HG03354 (cell line): ENCODE measurements around the gene MYO5A.
"Not testable (repeated sequence)": the region's sequence is repeated elsewhere in the genome, so short reads cannot be mapped to it uniquely, and the experiment has no call there.

Experiments
- ATAC-seq: cut with Tn5 transposase; IDR thresholded peaks from one replicate; pipeline ENCODE4 v1.9.1; 2021; ENCODE audit warnings: mild to moderate bottlenecking; ENCODE audit not compliant: unreplicated experiment, poor library complexity, severe bottlenecking

MYO5A gene

GRCh38 chr15:52434885-52435284 is 93.8 kb downstream of the MYO5A start:
- ATAC-seq: no peak

GRCh38 chr15:52428297-52428696 is 100.4 kb downstream of the MYO5A start:
- ATAC-seq: no peak

GRCh38 chr15:52427804-52428203 is 100.9 kb downstream of the MYO5A start:
- ATAC-seq: no peak

- no peak for ATAC-seq
Observed at GRCh38 chr15:52424856-52425431, 103.7 kb downstream of the MYO5A start.

GRCh38 chr15:52423852-52424251 is 104.8 kb downstream of the MYO5A start:
- no peak for ATAC-seq

GRCh38 chr15:52422001-52422400 is 106.7 kb downstream of the MYO5A start:
- no peak for ATAC-seq

- peak; percentile 89 for ATAC-seq
Observed at GRCh38 chr15:52421029-52421428, 107.7 kb downstream of the MYO5A start.

- ATAC-seq: no peak
Observed at GRCh38 chr15:52419494-52419893, 109.2 kb downstream of the MYO5A start.

GRCh38 chr15:52417957-52418356 is 110.7 kb downstream of the MYO5A start:
- no peak for ATAC-seq

GRCh38 chr15:52417521-52417920 is 111.2 kb downstream of the MYO5A start:
- no peak for ATAC-seq

- not testable (repeated sequence) for ATAC-seq
Observed at GRCh38 chr15:52416566-52416965, 112.1 kb downstream of the MYO5A start.

GRCh38 chr15:52415628-52416027 is 113.1 kb downstream of the MYO5A start:
- no peak for ATAC-seq

- ATAC-seq: no peak
Observed at GRCh38 chr15:52414936-52415335, 113.7 kb downstream of the MYO5A start.

- ATAC-seq: peak; percentile 53
Observed at GRCh38 chr15:52408823-52409222, 119.9 kb downstream of the MYO5A start.

GRCh38 chr15:52407374-52407773 is 121.3 kb downstream of the MYO5A start:
- ATAC-seq: no peak

GRCh38 chr15:52406601-52407000 is 122.1 kb downstream of the MYO5A start:
- no peak for ATAC-seq

GRCh38 chr15:52405856-52406255 is 122.8 kb downstream of the MYO5A start:
- no peak for ATAC-seq

GRCh38 chr15:52397118-52397517 is 131.6 kb downstream of the MYO5A start:
- no peak for ATAC-seq

- ATAC-seq: no peak
Observed at GRCh38 chr15:52394118-52394517, 134.6 kb downstream of the MYO5A start.

- ATAC-seq: no peak
Observed at GRCh38 chr15:52392008-52392687, 136.5 kb downstream of the MYO5A start.

- no peak for ATAC-seq
Observed at GRCh38 chr15:52391069-52391468, 137.6 kb downstream of the MYO5A start.

GRCh38 chr15:52385670-52386069 is 143.0 kb downstream of the MYO5A start:
- ATAC-seq: no peak
